Panc1 (cell line): ENCODE data around the gene ARID1A. TPM values are rescaled to one million over a fixed set of nuclear protein-coding genes. Genes with fewer than 3 reads are reported as not detected.

Experiments used
- ATAC-seq: fragments of 200-7000 bp; cut with Tn5 transposase; 2 replicates; pipeline ENCODE4 v1.9.1; 2020; ENCODE audit warnings: mild to moderate bottlenecking, moderate library complexity
- BruUV-seq: library from RNA; stranded (reverse); fragments of 400-500 nt; replicated peaks from 2 replicates; lab custom pipeline; 2021; lab: Mats Ljungman, UMichigan
- CTCF ChIA-PET: fragments of 300-600 bp; sonication (Branson Sonifier 250); formaldehyde crosslinking; loops from one replicate; lab custom pipeline; 2022; ENCODE audit warnings: antibody characterized with exemption; lab: Charles Lee
- POLR2A ChIA-PET: fragments of 300-600 bp; sonication (Branson Sonifier 250); formaldehyde crosslinking; loops from one replicate; lab custom pipeline; 2022; ENCODE audit warnings: antibody characterized with exemption; lab: Charles Lee
- DNase-seq: peaks from one replicate; pipeline ENCODE4 v3.0.0-alpha.2; 2010; ENCODE audit warnings: low read depth, low spot score
- H3K27ac ChIP-seq: 2 replicates; pipeline ENCODE4 v1.5.1; 2011; ENCODE audit warnings: mild to moderate bottlenecking, low read length, inconsistent platforms
- H3K27me3 ChIP-seq: fragments of 200-500 bp; sonication (Bioruptor generic); 2 replicates; pipeline ENCODE4 v1.6.0; 2014; ENCODE audit warnings: low read length, inconsistent platforms; ENCODE audit not compliant: control insufficient read depth, insufficient read depth
- H3K36me3 ChIP-seq: fragments of 200-500 bp; sonication (Bioruptor generic); 2 replicates; pipeline ENCODE4 v1.5.1; 2014; ENCODE audit warnings: inconsistent platforms, mild to moderate bottlenecking, low read length, moderate library complexity; ENCODE audit not compliant: control insufficient read depth, insufficient read depth
- H3K4me1 ChIP-seq: 2 replicates; pipeline ENCODE4 v1.5.1; 2011; ENCODE audit warnings: inconsistent platforms, mild to moderate bottlenecking, low read length, moderate library complexity; ENCODE audit not compliant: control insufficient read depth, insufficient read depth
- H3K4me3 ChIP-seq, 2 experiments: 2 replicates each; pipeline ENCODE4 v1.5.1; 2011 to 2012; ENCODE audit warnings: low read depth in 2 of 2, low read length in 2 of 2, mild to moderate bottlenecking in 2 of 2, inconsistent platforms in 1 of 2, moderate library complexity in 1 of 2
- H3K9me3 ChIP-seq: fragments of 200-500 bp; sonication (Bioruptor generic); 2 replicates; pipeline ENCODE4 v1.5.1; 2014; ENCODE audit warnings: low read depth, mild to moderate bottlenecking, inconsistent platforms, low read length, moderate library complexity; ENCODE audit not compliant: control insufficient read depth, insufficient read depth
- CTCF ChIP-seq: fragments of 450-650 bp; IDR thresholded peaks from 2 replicates; pipeline ENCODE4 v1.5.1; 2017; ENCODE audit warnings: mild to moderate bottlenecking
- POLR2AphosphoS5 ChIP-seq: IDR thresholded peaks from 2 replicates; pipeline ENCODE4 v1.6.1; 2012; ENCODE audit warnings: mild to moderate bottlenecking, low read depth, low read length, moderate library complexity
- REST ChIP-seq, 2 experiments: IDR thresholded peaks; 2 replicates each; pipeline ENCODE4 v1.6.1; 2011 to 2012; ENCODE audit warnings: low read depth in 2 of 2, control low read depth in 1 of 2, low read length in 1 of 2, mild to moderate bottlenecking in 1 of 2, moderate library complexity in 1 of 2; ENCODE audit not compliant: insufficient read depth in 1 of 2
- SIN3A ChIP-seq: IDR thresholded peaks from 2 replicates; pipeline ENCODE4 v1.6.1; 2012; ENCODE audit warnings: low read depth, mild to moderate bottlenecking, low read length, moderate library complexity, borderline replicate concordance; ENCODE audit not compliant: insufficient read depth
- TCF7L2 ChIP-seq: IDR thresholded peaks from 2 replicates; pipeline ENCODE4 v1.6.1; 2011; ENCODE audit warnings: mild to moderate bottlenecking, low read depth, low read length, inconsistent platforms
- in situ Hi-C: cut with HindIII; loops from 2 replicates; pipeline ENCODE4 v1.10.0; 2016; ENCODE audit warnings: low sequenced_read_pairs, low pct_unique_long_range_greater_than_20kb
- intact Hi-C: fragments of 100-400 bp; cut with micrococcal nuclease; formaldehyde crosslinking; loops from one replicate; pipeline ENCODE4 v1.10.0; 2022; ENCODE audit not compliant: unreplicated experiment
- total RNA-seq: library from RNA; stranded (reverse); gene quantifications from one replicate; pipeline ENCODE4 v1.2.1, GENCODE V29; 2021; ENCODE audit not compliant: unreplicated experiment

Gene ARID1A
- total RNA-seq, 1 experiment from 2014 or later: 110 TPM

GRCh38 chr1:26749458-26749857, 53.6 kb downstream of the ARID1A start:
- peaks cover 17% of the 10 kb centered on the region for H3K36me3 ChIP-seq
- H3K27ac ChIP-seq: no peak overlapping the region
- intact Hi-C loops (no loop called here), in situ Hi-C loops (no loop called here)
- peaks cover under 1% of the 10 kb centered on the region; the same call in 1 of the 2 replicates for H3K4me1 ChIP-seq
- TF ChIP-seq TCF7L2 (no peak), REST (IDR thresholded peaks at IDR 0.05; ENCODE audit: insufficient read depth in 1 of 2, low read depth in 2 of 2, low read length in 1 of 2) (no peak), CTCF (no peak), POLR2AphosphoS5 (no peak), SIN3A (no peak)
- no peaks in the 10 kb centered on the region for H3K9me3 ChIP-seq
- no TSS peak for BruUV-seq
- no peaks in the 10 kb centered on the region for H3K27me3 ChIP-seq
- DNase-seq (no peak), ATAC-seq (no peak)
- H3K4me3 ChIP-seq: no peak overlapping the region
- POLR2A ChIA-PET: no interaction called here
- CTCF ChIA-PET: no interaction called here

GRCh38 chr1:26750428-26750827, 54.6 kb downstream of the ARID1A start:
- H3K36me3 ChIP-seq: peaks cover 8% of the 10 kb centered on the region
- no peaks in the 10 kb centered on the region for H3K9me3 ChIP-seq
- H3K27me3 ChIP-seq: no peaks in the 10 kb centered on the region
- H3K27ac ChIP-seq: no peak overlapping the region
- no peak for DNase-seq
- no peaks in the 10 kb centered on the region for H3K4me1 ChIP-seq
- intact Hi-C loops: no loop called here
- no peak for ATAC-seq
- in situ Hi-C loops: no loop called here
- BruUV-seq: no TSS peak
- no peak overlapping the region for H3K4me3 ChIP-seq
- POLR2A ChIA-PET: no interaction called here
- CTCF ChIA-PET: no interaction called here
- TF ChIP-seq TCF7L2: no peak
- TF ChIP-seq POLR2AphosphoS5: no peak
- TF ChIP-seq SIN3A: no peak
- TF ChIP-seq REST (IDR thresholded peaks at IDR 0.05; ENCODE audit: insufficient read depth in 1 of 2, low read depth in 2 of 2, low read length in 1 of 2): no peak
- no peak; the same call in 1 of the 2 replicates for TF ChIP-seq CTCF
